Midbrain (tissue), 1 donor: ENCODE measurements around the gene TGFBR2.

Experiments used
- DNase-seq: peaks from one replicate; lab custom pipeline; 2025; lab: John Stamatoyannopoulos, UW

Gene TGFBR2

DNA sequence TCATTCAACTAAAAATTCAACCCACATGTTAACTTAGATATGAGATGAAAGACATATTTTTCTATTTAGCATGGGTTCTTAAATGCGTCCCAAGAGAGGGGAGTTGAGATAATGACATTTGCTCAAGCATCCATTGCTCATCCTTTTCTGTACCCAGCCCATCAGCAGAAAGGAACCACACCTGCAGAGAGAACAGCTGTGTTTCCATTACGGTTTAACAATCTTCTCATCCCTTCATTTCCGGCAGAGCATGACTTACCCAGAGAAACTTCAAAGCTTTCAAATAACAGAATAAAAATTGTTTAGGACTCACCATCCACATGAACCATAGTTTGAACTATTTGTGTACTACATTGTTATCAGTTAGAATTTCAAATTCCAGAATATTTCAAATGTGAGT lies 113.1 kb downstream of the TGFBR2 start:
- no peak for DNase-seq

DNA sequence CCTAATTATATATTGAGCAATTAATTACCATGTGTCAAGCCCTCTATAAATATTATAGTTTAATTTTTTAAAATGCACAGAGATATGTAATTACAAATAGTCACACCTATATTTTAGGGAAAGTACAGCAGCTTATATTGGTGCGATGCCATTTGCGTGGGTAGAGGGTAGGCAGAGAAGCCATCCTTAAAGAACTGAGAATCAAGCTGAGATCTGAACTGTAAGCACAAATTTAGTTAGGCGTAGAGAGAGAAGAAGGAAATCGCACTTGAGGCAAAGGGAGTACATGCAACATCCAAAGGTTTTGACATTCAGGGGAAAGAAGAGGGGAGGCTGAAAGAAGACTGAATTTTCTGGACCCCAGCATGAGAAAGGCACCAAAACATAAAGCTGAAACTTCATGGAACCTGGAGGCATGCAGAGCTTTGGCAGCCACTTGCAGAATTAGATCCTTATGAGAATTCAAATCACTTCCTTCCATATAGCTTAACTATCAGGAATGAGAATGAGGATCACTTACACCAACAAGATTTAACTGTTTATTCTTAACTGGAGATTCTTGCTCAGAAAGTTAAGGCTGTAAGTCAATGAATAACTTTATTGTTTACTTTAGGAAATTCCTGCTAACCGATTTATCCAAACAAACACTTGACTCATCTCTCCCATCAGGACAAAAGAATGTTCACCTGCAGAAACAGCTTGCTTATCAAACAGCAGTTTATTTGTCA lies 114.3 kb downstream of the TGFBR2 start:
- DNase-seq: no peak

DNA sequence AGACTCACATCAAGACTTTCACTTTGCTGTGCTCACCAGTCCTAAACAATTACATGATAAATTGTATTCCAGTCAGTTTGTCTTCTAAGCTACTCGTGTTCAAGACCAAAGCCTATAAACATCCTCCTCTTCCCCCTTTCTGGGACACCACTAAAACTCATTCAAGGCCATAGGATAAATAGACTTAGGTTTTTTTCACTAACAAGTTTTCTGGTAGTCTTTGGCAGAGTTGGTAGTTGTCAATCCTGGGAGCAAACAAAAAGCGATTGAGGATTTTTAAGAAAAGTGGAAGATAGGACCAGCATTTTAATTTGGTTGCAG lies 114.9 kb downstream of the TGFBR2 start:
- no peak for DNase-seq

DNA sequence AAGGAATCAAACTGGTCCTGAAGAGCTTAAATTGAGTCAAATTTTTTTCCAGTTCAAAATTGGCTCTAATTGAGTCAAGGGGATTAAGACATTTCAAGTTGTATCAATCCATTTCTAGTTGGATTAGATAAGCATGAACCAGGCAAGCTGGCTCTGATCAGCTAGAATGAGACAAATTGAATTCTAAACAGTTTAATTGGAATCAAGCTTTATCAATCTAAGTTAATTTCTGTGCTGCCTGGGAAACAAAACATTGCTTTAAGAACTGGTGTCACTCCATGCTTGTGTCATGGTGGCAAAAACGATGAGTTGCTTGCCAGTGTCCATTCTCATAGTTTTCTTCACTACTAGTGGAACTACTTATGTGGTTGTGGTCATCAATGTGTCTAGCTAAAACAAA lies 116.8 kb downstream of the TGFBR2 start:
- DNase-seq: no peak

DNA sequence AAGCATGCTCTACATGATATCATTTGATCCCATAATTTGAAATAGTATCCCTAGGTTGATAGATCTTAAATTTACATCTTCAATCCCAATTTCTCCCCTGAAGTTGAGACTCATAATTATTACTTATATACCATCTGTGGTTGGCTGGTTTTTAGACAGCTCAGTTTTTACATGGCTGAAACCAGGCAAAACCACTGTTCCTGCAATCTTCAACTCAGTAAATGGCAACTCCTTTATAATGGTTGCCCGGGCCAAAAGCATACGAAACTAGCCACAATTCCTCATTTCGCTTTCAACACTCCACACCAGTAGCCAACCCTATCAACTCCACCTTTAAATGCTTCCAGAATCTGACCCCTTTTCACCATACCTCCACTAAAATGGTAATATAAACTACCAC lies 118.5 kb downstream of the TGFBR2 start:
- DNase-seq: no peak

DNA sequence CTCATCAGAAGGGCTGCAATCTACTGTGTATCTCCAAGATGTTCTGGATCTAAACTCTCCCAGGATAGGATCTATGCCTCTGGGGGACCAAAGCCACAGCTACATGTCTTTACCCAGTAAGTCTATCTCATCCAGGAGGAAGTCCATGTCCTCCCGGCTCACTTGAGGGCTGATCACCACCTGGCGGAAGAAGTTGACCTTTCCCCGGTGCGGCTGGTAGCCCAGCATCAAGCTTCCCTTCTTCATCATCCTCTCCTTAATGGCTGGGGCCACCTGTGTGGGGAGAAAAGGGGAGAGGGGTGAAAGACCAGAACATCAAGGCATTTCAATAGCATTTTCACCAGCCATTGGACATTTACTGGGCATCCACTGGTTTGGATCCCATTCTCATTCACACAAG lies 121.7 kb downstream of the TGFBR2 start:
- DNase-seq: no peak

DNA sequence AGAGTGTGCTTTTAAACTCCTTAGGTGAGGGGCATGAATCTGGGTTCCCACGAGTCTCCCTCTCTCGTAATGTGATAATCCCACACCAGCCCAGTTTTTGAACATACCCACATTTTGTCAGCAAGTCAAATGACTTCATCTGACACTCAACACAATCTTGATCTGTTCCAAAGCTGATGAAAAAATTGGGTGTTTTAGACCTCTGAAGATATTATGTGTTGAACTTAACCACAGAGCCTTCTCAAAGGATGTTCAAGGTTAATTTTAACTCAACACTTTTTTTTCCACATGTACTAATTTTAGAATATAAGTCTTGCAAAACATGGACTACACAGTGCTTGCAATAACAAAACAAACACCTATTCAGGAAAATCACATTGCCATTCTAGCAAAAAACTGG lies 123.1 kb downstream of the TGFBR2 start:
- no peak for DNase-seq

DNA sequence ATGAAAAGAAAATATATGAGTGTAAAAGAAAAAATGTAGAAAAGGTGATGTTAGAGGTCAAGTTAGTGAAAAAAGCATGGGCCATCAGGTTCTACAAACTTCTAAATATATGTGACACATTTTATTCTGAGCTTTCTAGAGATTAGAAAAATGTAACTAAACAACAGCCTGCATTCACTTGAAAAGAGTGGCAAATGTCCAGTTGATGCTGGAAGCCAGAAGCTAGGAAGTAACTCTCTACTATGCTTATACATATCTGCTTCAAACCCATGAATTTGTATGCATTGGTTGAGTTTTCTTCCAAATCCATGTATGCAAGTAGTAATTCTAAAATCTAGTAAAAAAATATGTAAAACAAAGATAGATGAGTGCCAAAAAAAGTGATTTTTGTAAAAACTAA lies 123.5 kb downstream of the TGFBR2 start:
- no peak for DNase-seq

DNA sequence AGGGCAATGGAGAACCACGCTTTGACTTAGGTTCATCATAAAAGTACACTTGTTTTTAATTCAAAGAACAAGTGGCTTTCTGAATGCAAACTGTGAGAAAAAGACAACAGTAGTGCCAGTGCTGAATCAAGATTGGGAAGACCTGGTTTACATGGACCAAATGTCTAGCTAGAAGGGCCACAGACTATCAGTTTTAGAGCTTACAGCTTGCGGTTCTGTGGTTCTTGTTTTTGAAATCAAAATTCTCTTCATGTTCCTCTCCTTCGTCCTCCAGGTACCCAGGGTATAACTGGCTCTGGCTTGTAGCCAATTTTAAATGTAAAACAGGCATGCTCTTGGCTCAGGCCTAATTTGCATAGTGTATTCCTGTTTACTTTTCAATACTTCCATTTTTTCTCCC lies 124.6 kb downstream of the TGFBR2 start:
- no peak for DNase-seq

DNA sequence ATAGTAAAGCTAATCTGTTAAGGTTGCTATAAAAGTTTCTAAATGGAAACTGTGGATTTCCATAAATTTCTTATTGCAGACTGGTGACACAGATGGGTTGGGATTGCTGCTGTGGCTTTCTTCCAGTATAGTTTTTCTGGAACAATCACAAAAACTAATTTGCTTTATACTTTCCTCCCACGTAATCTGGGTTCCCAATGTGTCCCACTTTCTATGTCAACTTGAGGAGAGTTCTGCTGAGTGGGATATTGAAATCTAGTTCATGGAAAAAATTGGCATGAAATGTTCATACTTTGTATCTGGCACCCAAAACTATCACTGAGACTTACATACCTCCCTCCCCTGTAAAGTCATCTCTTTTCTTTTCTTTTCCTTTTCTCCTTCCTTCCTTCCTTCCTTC lies 126.8 kb downstream of the TGFBR2 start:
- DNase-seq: no peak

DNA sequence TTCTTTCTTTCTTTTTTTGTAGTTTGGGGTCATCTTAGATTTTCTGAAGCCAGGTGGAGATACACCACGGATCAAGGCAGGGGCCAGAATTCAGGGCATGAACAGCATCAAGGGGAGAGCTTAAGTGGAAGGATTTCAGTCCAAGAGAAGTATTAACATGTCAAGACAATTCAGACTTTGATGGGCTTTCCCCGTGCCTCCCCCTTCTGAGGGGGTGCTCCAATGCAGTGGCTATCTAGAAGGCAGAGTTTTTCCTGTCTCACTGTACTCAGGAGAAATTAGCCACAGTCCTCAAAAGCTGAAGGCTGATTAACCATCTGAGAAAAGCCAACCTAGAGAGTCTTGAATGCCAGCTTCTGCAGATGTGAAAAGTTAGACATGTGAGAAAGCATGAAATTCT lies 127.3 kb downstream of the TGFBR2 start:
- no peak for DNase-seq

DNA sequence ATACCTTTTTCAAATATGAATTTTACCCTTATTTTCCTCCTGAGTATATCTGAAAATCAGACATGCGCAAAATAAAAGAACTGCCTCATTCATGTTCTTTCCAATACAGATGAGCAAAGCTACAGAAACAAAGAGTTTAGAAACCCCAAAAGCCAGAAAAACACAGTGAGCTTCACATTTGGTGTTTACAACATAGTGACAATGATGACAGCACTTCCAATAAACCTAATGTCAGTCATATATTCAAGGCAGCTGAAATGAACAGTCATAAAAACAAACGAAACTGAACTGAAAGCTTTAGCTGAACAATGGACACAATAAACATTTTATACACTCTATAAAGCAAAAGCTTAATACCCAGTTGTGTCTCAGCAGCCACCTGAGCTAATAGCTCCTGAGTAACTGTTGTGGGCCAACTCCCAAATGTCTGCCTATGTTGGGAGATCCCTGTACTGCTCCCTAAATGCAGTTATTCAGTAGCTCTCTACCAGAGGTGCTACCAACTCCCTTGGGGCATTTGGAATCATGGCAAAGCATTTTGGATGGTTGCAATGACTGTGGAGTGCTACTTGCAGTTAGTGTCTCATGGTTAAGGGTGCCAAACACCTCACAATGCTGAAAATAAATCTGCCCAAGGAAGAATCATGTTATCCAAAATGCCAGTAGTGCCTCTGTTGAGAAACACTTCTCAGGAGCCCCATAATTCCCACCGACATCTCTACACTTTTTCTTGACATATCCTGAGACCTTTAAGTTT lies 131.5 kb downstream of the TGFBR2 start:
- DNase-seq: no peak

DNA sequence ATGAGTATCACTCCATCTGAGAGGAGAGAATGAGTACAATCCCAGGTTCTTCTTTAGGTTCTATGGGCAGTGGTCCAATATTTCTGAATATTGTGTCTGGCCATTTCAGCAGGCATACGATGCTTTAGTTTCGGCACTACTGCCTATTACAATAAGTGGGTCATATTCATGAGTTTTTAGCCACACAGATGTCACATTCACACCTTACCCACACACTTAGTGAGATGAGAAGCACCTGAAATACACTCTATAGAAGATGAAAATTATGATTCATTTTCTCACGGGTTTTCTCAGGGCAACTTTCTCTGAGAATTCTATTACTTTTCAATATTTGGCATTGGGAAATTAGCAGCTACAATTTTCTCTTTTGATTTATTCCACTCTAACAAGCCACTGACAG lies 132.2 kb downstream of the TGFBR2 start:
- no peak for DNase-seq

DNA sequence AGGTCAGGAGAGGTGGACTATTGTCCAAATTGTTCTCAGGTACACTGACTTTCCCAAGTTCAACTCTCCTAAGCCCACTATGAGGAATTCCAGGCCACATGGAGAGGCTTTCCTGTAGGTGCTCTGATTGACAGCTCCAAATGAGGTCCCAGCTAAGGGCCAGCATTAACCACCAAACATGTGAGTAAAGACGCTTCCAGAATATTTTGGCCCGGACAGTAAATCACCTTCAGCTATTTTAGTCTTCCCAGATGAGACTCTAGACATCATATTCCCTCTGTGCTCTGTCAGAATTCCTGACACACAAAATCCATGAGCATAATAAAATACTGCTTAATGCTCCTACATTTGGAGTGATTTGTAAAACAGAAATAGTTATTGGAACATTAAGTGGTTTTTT lies 135.5 kb downstream of the TGFBR2 start:
- DNase-seq: no peak

DNA sequence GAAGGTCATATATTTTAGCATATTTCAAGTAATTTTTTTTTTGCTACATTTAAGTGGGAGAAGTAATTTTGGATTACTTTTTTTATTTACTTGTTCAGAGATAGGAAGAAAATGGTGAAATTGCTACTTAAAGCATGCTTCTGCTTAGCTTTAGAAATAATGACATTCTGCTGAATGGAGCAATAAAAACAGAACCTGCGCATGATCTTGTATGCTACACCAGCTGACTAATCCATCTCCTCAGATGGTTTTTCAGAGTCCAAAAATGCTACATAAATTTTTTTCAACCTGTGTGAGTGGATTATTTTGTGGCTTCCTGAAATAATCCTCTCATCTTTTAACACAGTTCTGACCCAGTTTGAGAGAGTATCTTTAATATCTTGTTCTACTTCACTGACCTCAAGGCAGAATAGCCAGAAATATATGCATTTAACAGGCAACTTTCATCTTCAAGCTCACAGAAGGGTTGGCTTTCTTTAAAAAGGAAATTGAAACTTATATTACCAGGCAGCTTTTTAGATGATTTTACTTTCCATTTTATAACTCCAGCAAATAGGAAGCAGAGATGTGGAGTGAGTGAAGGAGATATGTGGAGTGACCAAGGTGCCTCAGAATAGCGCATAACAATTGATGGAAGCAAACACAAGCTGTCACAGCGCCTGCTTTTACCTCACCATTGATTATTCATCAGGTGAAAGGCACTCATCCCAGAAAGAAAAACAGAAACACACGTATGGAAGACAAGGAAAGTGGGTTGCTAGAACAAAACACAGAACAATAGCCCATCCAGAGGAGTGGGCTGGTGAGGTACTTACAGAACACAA lies 136.6 kb downstream of the TGFBR2 start:
- DNase-seq: no peak
